Measurements from ENCODE around the gene MXRA7.

The MXRA7 gene

DNA sequence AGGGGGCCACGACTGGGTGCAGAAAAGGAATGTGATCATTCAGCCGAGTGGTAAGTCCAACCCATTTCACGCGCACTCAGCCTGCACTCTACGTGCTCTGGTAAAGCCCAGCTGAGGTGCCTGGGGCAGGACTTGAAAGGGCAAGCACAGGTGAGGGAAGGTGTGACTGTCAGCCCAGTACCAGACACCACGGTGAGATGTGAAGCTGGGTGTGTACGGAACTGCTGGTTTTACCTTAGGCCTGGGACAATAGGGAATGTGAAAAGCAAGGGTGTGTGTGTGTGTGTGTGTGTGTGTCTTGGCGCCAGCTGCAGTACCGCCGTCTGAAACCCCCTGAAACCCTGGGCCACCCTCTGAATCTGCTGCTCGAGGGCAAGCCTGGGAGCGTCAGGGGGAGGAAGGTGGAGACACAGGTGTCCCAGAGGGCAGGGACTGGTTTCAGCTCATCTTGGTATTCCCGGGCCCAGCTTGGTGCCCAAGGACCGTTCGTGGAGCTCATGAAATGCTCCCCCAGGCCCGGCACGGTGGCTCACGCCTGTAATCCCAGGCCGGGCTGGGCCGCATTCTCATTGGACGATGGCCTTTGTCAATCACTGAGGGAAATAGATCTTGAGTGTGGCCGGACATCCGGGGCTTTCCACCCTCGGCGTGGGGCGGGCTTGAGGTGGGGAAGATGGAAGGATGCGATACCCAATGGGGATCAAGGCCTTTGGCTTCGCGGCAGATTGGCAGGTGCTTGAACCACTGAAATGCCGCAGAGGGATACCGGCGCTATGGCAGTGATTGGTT lies 39.4 kb downstream of the MXRA7 start:
- peak overlapping the region; percentile 76 for H3K4me3 ChIP-seq (ENCODE audit: low read length)
- peak; percentile 100 for DNase-seq (ENCODE audit: low read depth)
- TF ChIP-seq, protein P1, sequence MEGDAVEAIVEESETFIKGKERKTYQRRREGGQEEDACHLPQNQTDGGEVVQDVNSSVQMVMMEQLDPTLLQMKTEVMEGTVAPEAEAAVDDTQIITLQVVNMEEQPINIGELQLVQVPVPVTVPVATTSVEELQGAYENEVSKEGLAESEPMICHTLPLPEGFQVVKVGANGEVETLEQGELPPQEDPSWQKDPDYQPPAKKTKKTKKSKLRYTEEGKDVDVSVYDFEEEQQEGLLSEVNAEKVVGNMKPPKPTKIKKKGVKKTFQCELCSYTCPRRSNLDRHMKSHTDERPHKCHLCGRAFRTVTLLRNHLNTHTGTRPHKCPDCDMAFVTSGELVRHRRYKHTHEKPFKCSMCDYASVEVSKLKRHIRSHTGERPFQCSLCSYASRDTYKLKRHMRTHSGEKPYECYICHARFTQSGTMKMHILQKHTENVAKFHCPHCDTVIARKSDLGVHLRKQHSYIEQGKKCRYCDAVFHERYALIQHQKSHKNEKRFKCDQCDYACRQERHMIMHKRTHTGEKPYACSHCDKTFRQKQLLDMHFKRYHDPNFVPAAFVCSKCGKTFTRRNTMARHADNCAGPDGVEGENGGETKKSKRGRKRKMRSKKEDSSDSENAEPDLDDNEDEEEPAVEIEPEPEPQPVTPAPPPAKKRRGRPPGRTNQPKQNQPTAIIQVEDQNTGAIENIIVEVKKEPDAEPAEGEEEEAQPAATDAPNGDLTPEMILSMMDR (conservative IDR thresholded peaks at IDR 0.05; ENCODE audit: low read length) = no peak

DNA sequence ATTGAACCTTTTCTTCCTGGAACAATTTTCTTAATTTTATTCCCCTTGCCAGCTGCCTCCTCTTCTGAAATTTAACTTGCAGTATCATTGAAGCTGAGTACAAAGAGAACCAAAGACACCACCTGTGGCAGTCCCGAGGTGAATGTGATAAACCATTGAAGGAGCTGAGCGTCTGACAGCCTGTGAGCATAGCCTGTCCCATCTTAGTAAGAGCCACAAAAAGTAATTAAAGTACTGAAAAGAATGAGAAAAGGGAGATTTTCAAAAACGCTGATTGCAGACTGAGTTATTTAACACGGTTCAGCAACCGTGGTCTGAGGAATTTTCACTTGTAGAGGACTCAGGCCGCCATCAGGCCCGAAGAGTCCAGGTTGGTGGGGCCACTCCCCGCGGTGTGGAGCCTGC lies 40.0 kb downstream of the MXRA7 start:
- H3K4me3 ChIP-seq (ENCODE audit: low read length) = no peak overlapping the region
- TF ChIP-seq, protein P1 (conservative IDR thresholded peaks at IDR 0.05; ENCODE audit: low read length) = no peak

DNA sequence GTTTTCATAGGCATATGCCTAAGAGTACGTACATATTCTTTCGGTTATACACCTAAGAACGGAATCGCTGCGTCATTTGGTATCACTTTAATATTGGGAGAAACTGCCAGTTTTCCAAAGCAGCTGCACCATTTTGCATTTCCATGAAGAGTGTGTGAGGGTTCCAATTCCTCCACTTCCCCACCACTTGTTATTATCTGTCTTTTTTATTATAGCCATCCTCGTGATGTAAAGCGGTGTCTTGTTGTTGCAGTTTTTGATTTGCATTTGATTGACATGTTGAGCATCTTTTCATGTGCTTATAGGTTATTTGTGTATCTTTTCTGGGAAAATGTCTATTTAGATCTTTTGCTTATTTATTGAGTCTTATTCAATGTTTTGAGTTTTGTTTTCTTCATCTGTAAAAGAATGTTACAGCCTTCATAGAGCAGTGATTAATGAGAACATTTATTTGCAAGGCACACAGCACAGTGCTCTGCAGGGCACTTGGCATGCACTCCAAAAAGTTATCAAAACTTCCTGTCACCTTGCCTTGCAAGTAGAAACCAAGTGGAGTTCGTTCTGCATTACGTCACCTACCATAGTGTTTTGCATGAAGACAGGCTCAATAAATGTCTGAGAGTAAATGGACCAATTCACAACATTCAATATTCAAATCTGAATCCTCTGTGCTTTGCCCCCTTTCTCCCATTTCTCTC lies 40.6 kb downstream of the MXRA7 start:
- no peak for DNase-seq (ENCODE audit: low read depth)
- H3K4me3 ChIP-seq (ENCODE audit: low read length) = no peak overlapping the region
- TF ChIP-seq, protein P1 (conservative IDR thresholded peaks at IDR 0.05; ENCODE audit: low read length) = no peak

More for the DNA sequence above, 40.0 kb downstream of the MXRA7 start:
- no peak for DNase-seq (ENCODE audit: low read depth)

DNA sequence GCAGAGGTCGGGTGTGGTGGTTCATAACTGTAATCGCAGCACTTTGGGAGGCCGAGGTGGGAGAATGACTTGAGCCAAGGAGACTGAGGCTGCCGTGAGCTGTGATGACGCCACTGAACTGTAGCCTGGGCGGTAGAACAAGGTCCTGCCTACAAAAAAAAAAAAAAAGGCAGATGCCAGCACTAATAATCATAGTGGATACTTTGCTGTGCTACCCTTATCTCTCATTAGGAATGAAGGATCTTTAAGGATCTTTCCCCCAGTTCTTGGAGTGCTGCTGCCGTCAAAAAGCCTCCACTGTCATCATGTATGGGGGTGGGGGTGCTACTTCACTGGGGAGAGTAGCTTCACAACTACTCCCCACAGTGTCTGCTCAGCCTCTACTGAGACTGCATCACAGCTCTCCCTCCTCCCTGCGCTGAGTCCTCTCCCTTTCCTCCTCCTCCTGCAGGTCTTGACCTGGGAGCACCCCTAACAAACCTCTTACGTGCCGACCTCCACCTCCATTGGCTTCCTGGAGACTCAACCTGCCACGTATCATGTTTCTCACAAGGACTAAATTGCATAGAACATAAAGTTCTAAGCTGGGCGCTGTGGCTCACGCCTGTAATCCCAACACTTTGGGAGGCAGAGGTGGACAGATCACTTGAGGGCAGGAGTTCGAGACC lies 42.8 kb downstream of the MXRA7 start:
- no peak for DNase-seq (ENCODE audit: low read depth)
- H3K4me3 ChIP-seq (ENCODE audit: low read length) = no peak overlapping the region
- TF ChIP-seq, protein P1 (conservative IDR thresholded peaks at IDR 0.05; ENCODE audit: low read length) = no peak

DNA sequence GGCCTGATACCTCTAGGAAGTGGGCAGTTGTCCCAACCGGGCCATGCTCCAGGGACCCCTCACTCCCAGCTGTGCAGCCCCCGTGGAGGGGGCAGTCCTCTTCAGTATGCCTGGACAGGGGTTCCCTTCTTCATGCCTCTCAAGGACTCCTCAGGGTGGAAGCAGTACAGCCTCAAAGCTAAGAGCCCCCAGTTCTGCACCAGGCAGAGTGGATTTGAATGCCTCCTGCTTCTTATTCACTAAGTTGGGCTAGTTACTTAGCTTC lies 43.3 kb downstream of the MXRA7 start:
- no peak overlapping the region for H3K4me3 ChIP-seq (ENCODE audit: low read length)
- no peak for DNase-seq (ENCODE audit: low read depth)
- TF ChIP-seq, protein P1 (conservative IDR thresholded peaks at IDR 0.05; ENCODE audit: low read length) = no peak

DNA sequence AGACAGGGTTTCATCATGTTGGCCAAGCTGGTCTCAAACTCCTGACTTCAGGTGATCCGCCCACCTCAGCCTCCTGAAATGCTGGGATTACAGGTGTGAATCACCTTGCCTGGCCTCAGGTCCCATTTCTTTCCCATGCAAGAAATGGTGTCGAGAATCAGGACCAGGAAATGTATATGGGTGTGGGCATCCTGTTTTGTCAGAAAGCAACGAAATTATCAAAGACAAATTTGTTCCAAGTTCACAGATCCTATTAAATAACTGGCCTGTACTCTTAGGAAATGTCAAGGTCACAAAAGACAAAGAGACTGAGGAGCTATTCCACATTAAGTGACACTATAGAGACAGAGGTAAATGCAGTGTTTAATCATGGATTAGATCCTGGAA lies 50.1 kb downstream of the MXRA7 start:
- H3K4me3 ChIP-seq (ENCODE audit: low read length) = no peak overlapping the region
- no peak for DNase-seq (ENCODE audit: low read depth)
- TF ChIP-seq, protein P1 (conservative IDR thresholded peaks at IDR 0.05; ENCODE audit: low read length) = no peak
